ENCODE data around the gene HOMER3. TPM values are rescaled to one million over a fixed set of nuclear protein-coding genes. Genes with fewer than 3 reads are reported as not detected.

Gene HOMER3
- total and polyA plus RNA-seq, 9 of the 15 experiments (the other 6 are each of a cell fraction or from before 2014, with no cell fraction given): 1.3 to 5.1 (median 3.7) TPM; not detected in 2

DNA sequence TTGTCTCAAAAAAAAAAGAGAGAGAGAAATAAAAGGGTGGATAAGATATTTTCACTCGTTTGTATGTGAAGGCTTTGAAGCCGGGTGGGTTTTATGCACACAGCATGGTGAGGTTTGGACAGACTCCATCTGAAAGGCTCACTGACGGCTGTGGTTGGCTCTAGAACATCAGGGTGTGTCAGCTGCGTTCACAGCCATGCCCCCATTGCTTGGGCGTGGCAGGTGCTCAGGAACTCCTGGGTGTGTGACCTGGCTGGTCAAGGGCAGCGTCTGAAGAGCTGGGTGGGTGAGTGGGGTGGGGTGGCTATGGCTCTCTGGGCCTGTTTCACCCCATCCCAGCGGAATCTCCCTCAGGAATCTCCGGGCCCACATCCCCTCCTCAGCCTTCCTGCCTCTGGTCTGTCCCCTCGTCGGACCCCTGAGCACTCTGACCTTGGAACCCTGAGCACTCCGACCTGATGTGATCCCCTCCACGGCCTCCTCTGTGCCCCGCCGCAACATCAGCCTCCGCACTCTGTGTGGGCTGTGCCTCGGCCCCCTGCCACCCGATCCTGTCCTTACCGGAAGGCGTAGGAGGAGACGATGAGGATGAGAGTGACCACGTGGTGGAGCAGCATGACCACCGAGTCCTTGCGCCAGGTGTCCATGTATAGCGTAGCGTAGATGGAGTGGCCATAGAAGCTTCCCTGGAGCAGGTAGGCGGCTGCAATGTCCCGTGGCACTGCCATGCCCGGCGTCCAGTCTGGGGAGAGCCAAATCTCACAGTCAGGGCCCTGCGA is 57.3 kb downstream of the HOMER3 start (continued):
- TF ChIP-seq, protein P1, sequence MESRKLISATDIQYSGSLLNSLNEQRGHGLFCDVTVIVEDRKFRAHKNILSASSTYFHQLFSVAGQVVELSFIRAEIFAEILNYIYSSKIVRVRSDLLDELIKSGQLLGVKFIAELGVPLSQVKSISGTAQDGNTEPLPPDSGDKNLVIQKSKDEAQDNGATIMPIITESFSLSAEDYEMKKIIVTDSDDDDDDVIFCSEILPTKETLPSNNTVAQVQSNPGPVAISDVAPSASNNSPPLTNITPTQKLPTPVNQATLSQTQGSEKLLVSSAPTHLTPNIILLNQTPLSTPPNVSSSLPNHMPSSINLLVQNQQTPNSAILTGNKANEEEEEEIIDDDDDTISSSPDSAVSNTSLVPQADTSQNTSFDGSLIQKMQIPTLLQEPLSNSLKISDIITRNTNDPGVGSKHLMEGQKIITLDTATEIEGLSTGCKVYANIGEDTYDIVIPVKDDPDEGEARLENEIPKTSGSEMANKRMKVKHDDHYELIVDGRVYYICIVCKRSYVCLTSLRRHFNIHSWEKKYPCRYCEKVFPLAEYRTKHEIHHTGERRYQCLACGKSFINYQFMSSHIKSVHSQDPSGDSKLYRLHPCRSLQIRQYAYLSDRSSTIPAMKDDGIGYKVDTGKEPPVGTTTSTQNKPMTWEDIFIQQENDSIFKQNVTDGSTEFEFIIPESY (CRISPR knock-in tag; IDR thresholded peaks at IDR 0.05): peak; percentile 21; the same call in 1 of the 2 replicates
- TF ChIP-seq CBX5 (IDR thresholded peaks at IDR 0.05; ENCODE audit: borderline replicate concordance, low read depth) (no peak), GTF2E2 (tag; IDR thresholded peaks at IDR 0.05) (no peak), NRF1 (conservative IDR thresholded peaks at IDR 0.05 in 1 of 2, IDR thresholded peaks at IDR 0.05 in 1 of 2) (0 out of 4 replicates have a peak, but pooled peaks of 1 of the 2 experiments have one; percentile 11), BRD4 (IDR thresholded peaks at IDR 0.05) (no peak), ETV1 (tag; conservative IDR thresholded peaks at IDR 0.05; ENCODE audit: low read depth) (no peak), E4F1 (CRISPR knock-in tag; IDR thresholded peaks at IDR 0.05; ENCODE audit: borderline replicate concordance) (no peak), ZEB2 (IDR thresholded peaks at IDR 0.05) (no peak), NCOR1 (IDR thresholded peaks at IDR 0.05) (no peak), MTA3 (IDR thresholded peaks at IDR 0.05; ENCODE audit: borderline replicate concordance) (no peak), ZNF134 (CRISPR knock-in tag; conservative IDR thresholded peaks at IDR 0.05) (no peak)
- TF ChIP-seq, protein P2, sequence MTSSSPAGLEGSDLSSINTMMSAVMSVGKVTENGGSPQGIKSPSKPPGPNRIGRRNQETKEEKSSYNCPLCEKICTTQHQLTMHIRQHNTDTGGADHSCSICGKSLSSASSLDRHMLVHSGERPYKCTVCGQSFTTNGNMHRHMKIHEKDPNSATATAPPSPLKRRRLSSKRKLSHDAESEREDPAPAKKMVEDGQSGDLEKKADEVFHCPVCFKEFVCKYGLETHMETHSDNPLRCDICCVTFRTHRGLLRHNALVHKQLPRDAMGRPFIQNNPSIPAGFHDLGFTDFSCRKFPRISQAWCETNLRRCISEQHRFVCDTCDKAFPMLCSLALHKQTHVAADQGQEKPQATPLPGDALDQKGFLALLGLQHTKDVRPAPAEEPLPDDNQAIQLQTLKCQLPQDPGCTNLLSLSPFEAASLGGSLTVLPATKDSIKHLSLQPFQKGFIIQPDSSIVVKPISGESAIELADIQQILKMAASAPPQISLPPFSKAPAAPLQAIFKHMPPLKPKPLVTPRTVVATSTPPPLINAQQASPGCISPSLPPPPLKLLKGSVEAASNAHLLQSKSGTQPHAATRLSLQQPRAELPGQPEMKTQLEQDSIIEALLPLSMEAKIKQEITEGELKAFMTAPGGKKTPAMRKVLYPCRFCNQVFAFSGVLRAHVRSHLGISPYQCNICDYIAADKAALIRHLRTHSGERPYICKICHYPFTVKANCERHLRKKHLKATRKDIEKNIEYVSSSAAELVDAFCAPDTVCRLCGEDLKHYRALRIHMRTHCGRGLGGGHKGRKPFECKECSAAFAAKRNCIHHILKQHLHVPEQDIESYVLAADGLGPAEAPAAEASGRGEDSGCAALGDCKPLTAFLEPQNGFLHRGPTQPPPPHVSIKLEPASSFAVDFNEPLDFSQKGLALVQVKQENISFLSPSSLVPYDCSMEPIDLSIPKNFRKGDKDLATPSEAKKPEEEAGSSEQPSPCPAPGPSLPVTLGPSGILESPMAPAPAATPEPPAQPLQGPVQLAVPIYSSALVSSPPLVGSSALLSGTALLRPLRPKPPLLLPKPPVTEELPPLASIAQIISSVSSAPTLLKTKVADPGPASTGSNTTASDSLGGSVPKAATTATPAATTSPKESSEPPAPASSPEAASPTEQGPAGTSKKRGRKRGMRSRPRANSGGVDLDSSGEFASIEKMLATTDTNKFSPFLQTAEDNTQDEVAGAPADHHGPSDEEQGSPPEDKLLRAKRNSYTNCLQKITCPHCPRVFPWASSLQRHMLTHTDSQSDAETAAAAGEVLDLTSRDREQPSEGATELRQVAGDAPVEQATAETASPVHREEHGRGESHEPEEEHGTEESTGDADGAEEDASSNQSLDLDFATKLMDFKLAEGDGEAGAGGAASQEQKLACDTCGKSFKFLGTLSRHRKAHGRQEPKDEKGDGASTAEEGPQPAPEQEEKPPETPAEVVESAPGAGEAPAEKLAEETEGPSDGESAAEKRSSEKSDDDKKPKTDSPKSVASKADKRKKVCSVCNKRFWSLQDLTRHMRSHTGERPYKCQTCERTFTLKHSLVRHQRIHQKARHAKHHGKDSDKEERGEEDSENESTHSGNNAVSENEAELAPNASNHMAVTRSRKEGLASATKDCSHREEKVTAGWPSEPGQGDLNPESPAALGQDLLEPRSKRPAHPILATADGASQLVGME (CRISPR knock-in tag; IDR thresholded peaks at IDR 0.05): no peak
- TF ChIP-seq, protein P3, sequence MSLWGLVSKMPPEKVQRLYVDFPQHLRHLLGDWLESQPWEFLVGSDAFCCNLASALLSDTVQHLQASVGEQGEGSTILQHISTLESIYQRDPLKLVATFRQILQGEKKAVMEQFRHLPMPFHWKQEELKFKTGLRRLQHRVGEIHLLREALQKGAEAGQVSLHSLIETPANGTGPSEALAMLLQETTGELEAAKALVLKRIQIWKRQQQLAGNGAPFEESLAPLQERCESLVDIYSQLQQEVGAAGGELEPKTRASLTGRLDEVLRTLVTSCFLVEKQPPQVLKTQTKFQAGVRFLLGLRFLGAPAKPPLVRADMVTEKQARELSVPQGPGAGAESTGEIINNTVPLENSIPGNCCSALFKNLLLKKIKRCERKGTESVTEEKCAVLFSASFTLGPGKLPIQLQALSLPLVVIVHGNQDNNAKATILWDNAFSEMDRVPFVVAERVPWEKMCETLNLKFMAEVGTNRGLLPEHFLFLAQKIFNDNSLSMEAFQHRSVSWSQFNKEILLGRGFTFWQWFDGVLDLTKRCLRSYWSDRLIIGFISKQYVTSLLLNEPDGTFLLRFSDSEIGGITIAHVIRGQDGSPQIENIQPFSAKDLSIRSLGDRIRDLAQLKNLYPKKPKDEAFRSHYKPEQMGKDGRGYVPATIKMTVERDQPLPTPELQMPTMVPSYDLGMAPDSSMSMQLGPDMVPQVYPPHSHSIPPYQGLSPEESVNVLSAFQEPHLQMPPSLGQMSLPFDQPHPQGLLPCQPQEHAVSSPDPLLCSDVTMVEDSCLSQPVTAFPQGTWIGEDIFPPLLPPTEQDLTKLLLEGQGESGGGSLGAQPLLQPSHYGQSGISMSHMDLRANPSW (CRISPR knock-in tag; IDR thresholded peaks at IDR 0.05): no peak
